SU-DHL-6 (cell line): ENCODE results near the gene CEL.
"Not testable (repeated sequence)": the region's sequence is repeated elsewhere in the genome, so short reads cannot be mapped to it uniquely, and the experiment has no call there.

ENCODE experiments used
- H2AFZ ChIP-seq: fragments of 200-600 bp; sonication (generic); 2 replicates; pipeline ENCODE4 v1.6.1; 2014; ENCODE audit warnings: low read depth, mild to moderate bottlenecking, moderate library complexity, mixed read lengths, antibody characterized with exemption, low read length; ENCODE audit not compliant: severe bottlenecking
- H3F3A ChIP-seq: fragments of 200-600 bp; shearing (Covaris generic); 2 replicates; pipeline ENCODE4 v1.6.0; 2016; ENCODE audit warnings: antibody characterized with exemption, mild to moderate bottlenecking; ENCODE audit not compliant: insufficient read depth
- H3K27ac ChIP-seq: fragments of 200-600 bp; sonication (generic); 2 replicates; pipeline ENCODE4 v1.5.1; 2016; ENCODE audit warnings: low read depth, mild to moderate bottlenecking, low read length, moderate library complexity, mixed read lengths
- H3K27me3 ChIP-seq: fragments of 200-600 bp; sonication (generic), shearing (Covaris generic); 2 replicates; pipeline ENCODE4 v1.6.0; 2014; ENCODE audit warnings: mild to moderate bottlenecking, low read length
- H3K36me3 ChIP-seq: fragments of 200-600 bp; sonication (generic); 2 replicates; pipeline ENCODE4 v1.6.1; 2014; ENCODE audit warnings: mild to moderate bottlenecking, low read length, mixed read lengths
- H3K4me2 ChIP-seq: fragments of 300-600, 200-600 bp; shearing (Covaris generic), sonication (generic); 2 replicates; pipeline ENCODE4 v1.6.0; 2014; ENCODE audit warnings: low read length, low read depth, mild to moderate bottlenecking; ENCODE audit not compliant: poor library complexity, severe bottlenecking
- H3K4me3 ChIP-seq: fragments of 200-600 bp; sonication (generic); 2 replicates; pipeline ENCODE4 v1.5.1; 2014; ENCODE audit warnings: antibody characterized with exemption, low read length, mild to moderate bottlenecking, mixed read lengths; ENCODE audit not compliant: insufficient read depth, poor library complexity, severe bottlenecking
- H3K79me2 ChIP-seq: fragments of 200-600 bp; sonication (generic); 2 replicates; pipeline ENCODE4 v1.6.1; 2014; ENCODE audit warnings: mild to moderate bottlenecking, low read length, moderate library complexity; ENCODE audit not compliant: insufficient read depth
- H3K9ac ChIP-seq: fragments of 200-600 bp; sonication (generic); 2 replicates; pipeline ENCODE4 v1.7.0; 2014; ENCODE audit warnings: mild to moderate bottlenecking, low read length
- H3K9me2 ChIP-seq: fragments of 200-600 bp; sonication (generic); replicated peaks from 2 replicates; pipeline ENCODE4 v1.6.1; 2014; ENCODE audit warnings: low read length; ENCODE audit not compliant: insufficient read depth
- H3K9me3 ChIP-seq: fragments of 200-600 bp; sonication (generic); 2 replicates; pipeline ENCODE4 v1.6.1; 2014; ENCODE audit warnings: low read length, mixed read lengths; ENCODE audit not compliant: insufficient read depth
- H4K20me1 ChIP-seq: fragments of 200-600 bp; sonication (generic); 2 replicates; pipeline ENCODE4 v1.6.1; 2014; ENCODE audit warnings: low read depth, mild to moderate bottlenecking, antibody characterized with exemption, low read length, moderate library complexity, mixed read lengths
- CTCF ChIP-seq: fragments of 200-600 bp; sonication (generic); IDR thresholded peaks from one replicate; pipeline ENCODE4 v1.5.1; 2017; ENCODE audit warnings: antibody characterized with exemption, mild to moderate bottlenecking, low read length, moderate library complexity; ENCODE audit not compliant: insufficient read depth, poor library complexity, severe bottlenecking
- EZH2phosphoT487 ChIP-seq: fragments of 200-600 bp; sonication (generic), shearing (Covaris generic); conservative IDR thresholded peaks from 2 replicates; pipeline ENCODE4 v1.6.1; 2018; ENCODE audit warnings: mild to moderate bottlenecking, antibody characterized with exemption, low read length, moderate library complexity, mixed read lengths

The CEL gene

GRCh38 chr9:133067813-133068212 lies 6.0 kb downstream of the CEL start:
- Histone ChIP-seq H3K27me3 (no peaks in the 10 kb centered on the region), H3K4me2 (no peak overlapping the region), H3K9me3 (no peaks in the 10 kb centered on the region), H3K27ac (no peak overlapping the region), H3K79me2 (no peaks in the 10 kb centered on the region), H3F3A (no peaks in the 10 kb centered on the region), H3K4me3 (no peak overlapping the region), H3K36me3 (no peaks in the 10 kb centered on the region), H3K9ac (no peak overlapping the region), H3K9me2 (no peaks in the 10 kb centered on the region), H2AFZ (no peak overlapping the region), H4K20me1 (no peaks in the 10 kb centered on the region)
- TF ChIP-seq CTCF (no peak), EZH2phosphoT487 (no peak)

- H2AFZ ChIP-seq, H3K4me2 ChIP-seq, H3K4me3 ChIP-seq, H3K27ac ChIP-seq, H3K36me3 ChIP-seq, H3F3A ChIP-seq, H3K27me3 ChIP-seq, H3K9me3 ChIP-seq, H4K20me1 ChIP-seq, H3K79me2 ChIP-seq, H3K9me2 ChIP-seq, H3K9ac ChIP-seq: not testable (repeated sequence)
Observed at GRCh38 chr9:133068431-133068830, 6.7 kb downstream of the CEL start.

GRCh38 chr9:133070500-133070961 lies 8.8 kb downstream of the CEL start:
- not testable (repeated sequence) for H3K4me2 ChIP-seq, H3K9ac ChIP-seq, H3K27ac ChIP-seq, H4K20me1 ChIP-seq, H3K79me2 ChIP-seq, H3K36me3 ChIP-seq, H3K9me3 ChIP-seq, H3K4me3 ChIP-seq, H3K9me2 ChIP-seq, H2AFZ ChIP-seq, H3F3A ChIP-seq, H3K27me3 ChIP-seq

GRCh38 chr9:133070985-133071384 lies 9.2 kb downstream of the CEL start:
- not testable (repeated sequence) for H3K36me3 ChIP-seq, H3K27me3 ChIP-seq, H3F3A ChIP-seq, H3K4me2 ChIP-seq, H3K79me2 ChIP-seq, H3K9me2 ChIP-seq, H3K4me3 ChIP-seq, H3K9ac ChIP-seq, H3K27ac ChIP-seq, H2AFZ ChIP-seq, H4K20me1 ChIP-seq, H3K9me3 ChIP-seq

GRCh38 chr9:133071484-133072150 lies 9.8 kb downstream of the CEL start:
- Histone ChIP-seq H3F3A (no peaks in the 10 kb centered on the region), H4K20me1 (no peaks in the 10 kb centered on the region), H3K79me2 (no peaks in the 10 kb centered on the region), H3K9me3 (no peaks in the 10 kb centered on the region), H3K4me2 (no peak overlapping the region), H3K9me2 (no peaks in the 10 kb centered on the region), H3K9ac (no peak overlapping the region), H3K36me3 (no peaks in the 10 kb centered on the region), H3K4me3 (no peak overlapping the region), H2AFZ (no peak overlapping the region), H3K27me3 (no peaks in the 10 kb centered on the region), H3K27ac (no peak overlapping the region)
- TF ChIP-seq EZH2phosphoT487 = no peak
- no peak for TF ChIP-seq CTCF

GRCh38 chr9:133072210-133072609 lies 10.4 kb downstream of the CEL start:
- not testable (repeated sequence) for H3K27ac ChIP-seq, H4K20me1 ChIP-seq, H3K9me2 ChIP-seq, H2AFZ ChIP-seq, H3F3A ChIP-seq, H3K4me3 ChIP-seq, H3K9ac ChIP-seq, H3K27me3 ChIP-seq, H3K4me2 ChIP-seq, H3K36me3 ChIP-seq, H3K79me2 ChIP-seq, H3K9me3 ChIP-seq
